Retinal pigment epithelial cell (primary cell): Measurements from ENCODE around the gene KCNAB1.

Source experiments
- DNase-seq: peaks from one replicate; pipeline ENCODE4 v3.0.0-alpha.2; 2010; ENCODE audit warnings: low read depth
- H3K4me3 ChIP-seq: 2 replicates; pipeline ENCODE4 v1.5.1; 2011; ENCODE audit warnings: mild to moderate bottlenecking, low read length, control low read depth, moderate library complexity
- CTCF ChIP-seq: conservative IDR thresholded peaks from 2 replicates; pipeline ENCODE4 v1.5.1; 2011; ENCODE audit warnings: low read depth, low read length, control low read depth, inconsistent platforms

KCNAB1 gene

GRCh38 chr3:156358232-156358631, 237.9 kb downstream of the KCNAB1 start:
- TF ChIP-seq CTCF = no peak
- DNase-seq = no peak

GRCh38 chr3:156359368-156359767, 239.0 kb downstream of the KCNAB1 start:
- no peak for TF ChIP-seq CTCF
- H3K4me3 ChIP-seq = no peak overlapping the region
- no peak for DNase-seq

More at GRCh38 chr3:156358232-156358631, 237.9 kb downstream of the KCNAB1 start:
- H3K4me3 ChIP-seq = no peak overlapping the region

GRCh38 chr3:156360083-156360482, 239.7 kb downstream of the KCNAB1 start:
- no peak for TF ChIP-seq CTCF
- no peak for DNase-seq
- H3K4me3 ChIP-seq = no peak overlapping the region

- no peak for DNase-seq
- no peak overlapping the region for H3K4me3 ChIP-seq
- no peak for TF ChIP-seq CTCF
Measured at GRCh38 chr3:156360963-156361362, 240.6 kb downstream of the KCNAB1 start.

GRCh38 chr3:156366559-156366958, 246.2 kb downstream of the KCNAB1 start:
- no peak for DNase-seq
- no peak overlapping the region for H3K4me3 ChIP-seq
- no peak for TF ChIP-seq CTCF

GRCh38 chr3:156368189-156368588, 247.8 kb downstream of the KCNAB1 start:
- DNase-seq = no peak
- no peak for TF ChIP-seq CTCF
- no peak overlapping the region for H3K4me3 ChIP-seq

- no peak for TF ChIP-seq CTCF
- no peak for DNase-seq
Measured at GRCh38 chr3:156371701-156372100, 251.3 kb downstream of the KCNAB1 start.

More at GRCh38 chr3:156371701-156372100, 251.3 kb downstream of the KCNAB1 start:
- no peak overlapping the region for H3K4me3 ChIP-seq
